ENCODE measurements around the gene ZSWIM3. TPM values are rescaled to one million over a fixed set of nuclear protein-coding genes. Genes with fewer than 3 reads are reported as not detected.
A peak's percentile ranks its signal among the peaks of the same experiment; 100 is the strongest.

The ZSWIM3 gene
- total and polyA plus RNA-seq, 4 donors = 0.56 to 4.2 (median 2.3) TPM

DNA sequence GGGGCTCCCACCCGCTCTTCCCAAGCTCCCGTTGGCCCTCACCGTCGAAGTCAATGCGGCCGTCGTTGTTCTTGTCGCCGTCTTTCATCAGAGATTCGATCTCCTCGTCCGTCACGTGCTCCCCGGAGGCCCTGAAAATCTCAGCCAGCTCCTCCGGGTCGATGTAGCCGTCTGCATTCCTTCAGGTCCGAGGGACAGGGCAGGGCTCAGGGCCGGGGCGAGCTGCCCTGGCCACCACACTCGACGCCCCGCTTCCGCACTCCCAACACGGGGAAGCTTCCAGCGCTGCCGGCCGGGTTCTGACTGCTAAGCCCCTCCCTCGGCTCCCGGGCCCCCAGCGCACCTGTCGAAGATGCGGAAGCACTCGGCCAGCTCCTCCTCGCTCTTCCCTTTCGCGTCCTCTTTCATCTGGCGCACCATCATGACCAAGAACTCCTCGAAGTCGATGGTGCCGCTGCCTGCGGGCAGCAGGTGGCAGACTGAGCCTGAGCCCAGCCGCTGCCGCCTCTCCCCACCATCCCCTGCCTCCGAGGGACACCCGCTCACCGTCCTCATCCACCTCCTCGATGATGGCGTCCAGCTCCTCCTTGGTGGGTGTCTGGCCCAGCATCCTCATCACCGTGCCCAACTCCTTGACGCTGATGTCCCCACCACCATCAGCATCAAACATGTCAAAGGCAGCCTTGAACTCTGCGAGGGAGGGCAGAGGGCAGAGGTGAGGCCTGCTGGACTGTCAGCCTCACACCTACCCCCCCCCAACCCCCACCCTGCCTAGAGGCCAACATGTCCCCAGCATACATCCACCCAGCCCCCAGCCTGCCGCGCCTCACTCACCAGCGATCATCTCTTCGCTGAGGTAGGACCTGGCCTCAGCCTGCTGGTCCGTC is 33.2 kb upstream of the ZSWIM3 start:
- TF ChIP-seq, protein P1, sequence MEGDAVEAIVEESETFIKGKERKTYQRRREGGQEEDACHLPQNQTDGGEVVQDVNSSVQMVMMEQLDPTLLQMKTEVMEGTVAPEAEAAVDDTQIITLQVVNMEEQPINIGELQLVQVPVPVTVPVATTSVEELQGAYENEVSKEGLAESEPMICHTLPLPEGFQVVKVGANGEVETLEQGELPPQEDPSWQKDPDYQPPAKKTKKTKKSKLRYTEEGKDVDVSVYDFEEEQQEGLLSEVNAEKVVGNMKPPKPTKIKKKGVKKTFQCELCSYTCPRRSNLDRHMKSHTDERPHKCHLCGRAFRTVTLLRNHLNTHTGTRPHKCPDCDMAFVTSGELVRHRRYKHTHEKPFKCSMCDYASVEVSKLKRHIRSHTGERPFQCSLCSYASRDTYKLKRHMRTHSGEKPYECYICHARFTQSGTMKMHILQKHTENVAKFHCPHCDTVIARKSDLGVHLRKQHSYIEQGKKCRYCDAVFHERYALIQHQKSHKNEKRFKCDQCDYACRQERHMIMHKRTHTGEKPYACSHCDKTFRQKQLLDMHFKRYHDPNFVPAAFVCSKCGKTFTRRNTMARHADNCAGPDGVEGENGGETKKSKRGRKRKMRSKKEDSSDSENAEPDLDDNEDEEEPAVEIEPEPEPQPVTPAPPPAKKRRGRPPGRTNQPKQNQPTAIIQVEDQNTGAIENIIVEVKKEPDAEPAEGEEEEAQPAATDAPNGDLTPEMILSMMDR (IDR thresholded peaks at IDR 0.05; ENCODE audit: low read depth, low read length, missing input control) = peak; percentile 50
- TF ChIP-seq RAD21 (IDR thresholded peaks at IDR 0.05) = peak; percentile 68 to 82
- TF ChIP-seq, protein P2, sequence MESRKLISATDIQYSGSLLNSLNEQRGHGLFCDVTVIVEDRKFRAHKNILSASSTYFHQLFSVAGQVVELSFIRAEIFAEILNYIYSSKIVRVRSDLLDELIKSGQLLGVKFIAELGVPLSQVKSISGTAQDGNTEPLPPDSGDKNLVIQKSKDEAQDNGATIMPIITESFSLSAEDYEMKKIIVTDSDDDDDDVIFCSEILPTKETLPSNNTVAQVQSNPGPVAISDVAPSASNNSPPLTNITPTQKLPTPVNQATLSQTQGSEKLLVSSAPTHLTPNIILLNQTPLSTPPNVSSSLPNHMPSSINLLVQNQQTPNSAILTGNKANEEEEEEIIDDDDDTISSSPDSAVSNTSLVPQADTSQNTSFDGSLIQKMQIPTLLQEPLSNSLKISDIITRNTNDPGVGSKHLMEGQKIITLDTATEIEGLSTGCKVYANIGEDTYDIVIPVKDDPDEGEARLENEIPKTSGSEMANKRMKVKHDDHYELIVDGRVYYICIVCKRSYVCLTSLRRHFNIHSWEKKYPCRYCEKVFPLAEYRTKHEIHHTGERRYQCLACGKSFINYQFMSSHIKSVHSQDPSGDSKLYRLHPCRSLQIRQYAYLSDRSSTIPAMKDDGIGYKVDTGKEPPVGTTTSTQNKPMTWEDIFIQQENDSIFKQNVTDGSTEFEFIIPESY (IDR thresholded peaks at IDR 0.05) = no peak
- H3K4me3 ChIP-seq (ENCODE audit: low read depth in 1 of 3, low read length in 3 of 3) = peak overlapping the region in 1 of 3 donors; percentile 14
- no peaks in the 10 kb centered on the region for H3K9me3 ChIP-seq (ENCODE audit: control insufficient read depth in 4 of 4, low read length in 3 of 4)
- peaks cover 0 to 8% (median 3%) of the 10 kb centered on the region in 4 donors for H3K27me3 ChIP-seq (ENCODE audit: control insufficient read depth in 4 of 4, insufficient read depth in 4 of 4, low read length in 3 of 4)
- H3K36me3 ChIP-seq (ENCODE audit: control insufficient read depth in 4 of 4, insufficient read depth in 3 of 4, low read depth in 1 of 4, low read length in 3 of 4) = no peaks in the 10 kb centered on the region
- no peak overlapping the region for H3K27ac ChIP-seq (ENCODE audit: low read depth in 1 of 2, low read length in 2 of 2)
- DNase-seq (ENCODE audit: low spot score) = peak; percentile 48
- H3K9ac ChIP-seq (ENCODE audit: low read depth in 1 of 2, low read length in 2 of 2) = no peak overlapping the region
- WGBS = 15% methylated on average over 57 of the region's 57 CpGs
- peaks cover 0 to 7% (median 1%) of the 10 kb centered on the region in 4 donors for H3K4me1 ChIP-seq (ENCODE audit: control insufficient read depth in 4 of 4, insufficient read depth in 4 of 4, low read length in 3 of 4)

GRCh38 chr20:45826381-45827019 is 30.9 kb upstream of the ZSWIM3 start:
- peaks cover 0 to 7% (median 1%) of the 10 kb centered on the region in 4 donors for H3K4me1 ChIP-seq (ENCODE audit: control insufficient read depth in 4 of 4, insufficient read depth in 4 of 4, low read length in 3 of 4)
- no peaks in the 10 kb centered on the region for H3K36me3 ChIP-seq (ENCODE audit: control insufficient read depth in 4 of 4, insufficient read depth in 3 of 4, low read depth in 1 of 4, low read length in 3 of 4)
- H3K9me3 ChIP-seq (ENCODE audit: control insufficient read depth in 4 of 4, low read length in 3 of 4) = no peaks in the 10 kb centered on the region
- TF ChIP-seq EGR1 (IDR thresholded peaks at IDR 0.05; ENCODE audit: low read depth in 2 of 2) = no peak
- no peak for TF ChIP-seq MAX (IDR thresholded peaks at IDR 0.05)
- TF ChIP-seq, protein P2 (IDR thresholded peaks at IDR 0.05) = no peak
- TF ChIP-seq GABPA (IDR thresholded peaks at IDR 0.05 in 1 of 2, conservative IDR thresholded peaks at IDR 0.05 in 1 of 2) = no peak
- TF ChIP-seq, protein P3, sequence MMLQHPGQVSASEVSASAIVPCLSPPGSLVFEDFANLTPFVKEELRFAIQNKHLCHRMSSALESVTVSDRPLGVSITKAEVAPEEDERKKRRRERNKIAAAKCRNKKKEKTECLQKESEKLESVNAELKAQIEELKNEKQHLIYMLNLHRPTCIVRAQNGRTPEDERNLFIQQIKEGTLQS (IDR thresholded peaks at IDR 0.05) = no peak
- no peak for TF ChIP-seq FOXA2 (IDR thresholded peaks at IDR 0.05)
- TF ChIP-seq RXRA (IDR thresholded peaks at IDR 0.05) = no peak
- TF ChIP-seq HNF4A (conservative IDR thresholded peaks at IDR 0.05) = no peak
- no peak for TF ChIP-seq YY1 (IDR thresholded peaks at IDR 0.05)
- TF ChIP-seq TAF1 (conservative IDR thresholded peaks at IDR 0.05) = no peak
- no peak for TF ChIP-seq JUND (IDR thresholded peaks at IDR 0.05)
- TF ChIP-seq NR2F2 (IDR thresholded peaks at IDR 0.05) = no peak
- TF ChIP-seq RAD21 (IDR thresholded peaks at IDR 0.05) = no peak
- no peak for TF ChIP-seq REST (IDR thresholded peaks at IDR 0.05)
- TF ChIP-seq, protein P1 (IDR thresholded peaks at IDR 0.05; ENCODE audit: low read depth, low read length, missing input control) = no peak
- H3K4me3 ChIP-seq (ENCODE audit: low read depth in 1 of 3, low read length in 3 of 3) = no peak overlapping the region
- WGBS = 87% methylated on average over 6 of the region's 6 CpGs
- H3K27ac ChIP-seq (ENCODE audit: low read depth in 1 of 2, low read length in 2 of 2) = no peak overlapping the region
- H3K27me3 ChIP-seq (ENCODE audit: control insufficient read depth in 4 of 4, insufficient read depth in 4 of 4, low read length in 3 of 4) = peaks cover 0 to 8% (median 3%) of the 10 kb centered on the region in 4 donors
- no peak overlapping the region for H3K9ac ChIP-seq (ENCODE audit: low read depth in 1 of 2, low read length in 2 of 2)
- DNase-seq (ENCODE audit: low spot score) = no peak

Data from liver (tissue), 9 donors.